AML-193 (cell line): ENCODE results near the gene ATG2B.
"Not testable (repeated sequence)": the region's sequence is repeated elsewhere in the genome, so short reads cannot be mapped to it uniquely, and the experiment has no call there.

Experiments used
- DNase-seq, 2 experiments: peaks; one replicate each; lab custom pipeline; 2025; lab: John Stamatoyannopoulos, UW

The ATG2B gene

GRCh38 chr14:96373538-96373937 lies 10.4 kb upstream of the ATG2B start:
- DNase-seq: no peak

- no peak for DNase-seq
Observed at GRCh38 chr14:96370528-96370927, 7.4 kb upstream of the ATG2B start.

DNA sequence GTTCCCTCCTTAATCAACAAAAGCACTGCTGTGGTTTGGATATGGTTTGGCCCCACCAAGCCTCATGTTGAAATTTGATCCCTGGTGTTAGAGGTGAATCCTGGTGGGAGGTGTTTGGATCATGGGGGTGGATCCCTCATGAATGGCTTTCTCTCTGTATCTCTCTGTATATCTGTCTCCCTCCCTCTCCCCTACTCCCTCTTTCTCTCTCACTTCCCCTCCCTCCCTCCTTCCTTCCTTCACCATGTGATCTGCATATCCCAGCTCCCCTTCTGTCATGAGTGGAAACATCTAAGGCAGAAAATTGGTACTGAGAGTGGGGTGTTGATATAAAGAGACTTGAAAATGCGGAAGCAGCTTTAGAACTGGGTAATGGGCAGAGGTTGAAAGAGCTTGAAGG lies 5.4 kb upstream of the ATG2B start:
- no peak for DNase-seq

GRCh38 chr14:96364962-96365361 lies 1.8 kb upstream of the ATG2B start:
- no peak for DNase-seq

DNA sequence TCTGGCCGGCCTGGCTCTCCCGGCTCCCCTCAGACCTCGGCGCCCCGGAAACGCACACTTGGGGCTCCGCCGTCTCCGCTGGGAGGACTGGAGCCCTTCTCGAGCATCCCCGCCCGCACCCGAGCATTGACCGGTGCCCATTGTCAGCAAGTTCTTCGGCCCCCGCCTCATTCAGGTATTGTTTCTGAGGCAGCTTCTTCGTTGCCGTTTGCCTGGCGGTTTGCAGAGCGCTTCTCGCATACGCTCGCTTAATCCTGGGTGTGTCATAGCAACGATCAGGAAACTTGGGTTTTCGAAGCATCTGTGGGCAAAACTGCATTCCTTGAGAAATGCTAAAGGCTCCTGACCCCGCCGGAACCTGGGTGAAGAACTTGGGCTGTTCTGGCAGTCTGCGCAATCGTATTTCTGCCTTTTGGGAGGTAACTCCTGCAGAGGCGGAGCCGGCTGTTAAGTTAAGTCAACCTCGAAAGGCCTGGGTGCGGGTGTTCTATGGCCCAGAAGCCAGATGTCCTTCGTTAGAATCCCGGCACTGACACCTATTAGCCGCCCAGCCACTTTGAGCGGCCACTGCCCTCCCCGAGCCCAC lies 703 bp upstream of the ATG2B start:
- DNase-seq: peak in 1 of 2 experiments; percentile 18

DNA sequence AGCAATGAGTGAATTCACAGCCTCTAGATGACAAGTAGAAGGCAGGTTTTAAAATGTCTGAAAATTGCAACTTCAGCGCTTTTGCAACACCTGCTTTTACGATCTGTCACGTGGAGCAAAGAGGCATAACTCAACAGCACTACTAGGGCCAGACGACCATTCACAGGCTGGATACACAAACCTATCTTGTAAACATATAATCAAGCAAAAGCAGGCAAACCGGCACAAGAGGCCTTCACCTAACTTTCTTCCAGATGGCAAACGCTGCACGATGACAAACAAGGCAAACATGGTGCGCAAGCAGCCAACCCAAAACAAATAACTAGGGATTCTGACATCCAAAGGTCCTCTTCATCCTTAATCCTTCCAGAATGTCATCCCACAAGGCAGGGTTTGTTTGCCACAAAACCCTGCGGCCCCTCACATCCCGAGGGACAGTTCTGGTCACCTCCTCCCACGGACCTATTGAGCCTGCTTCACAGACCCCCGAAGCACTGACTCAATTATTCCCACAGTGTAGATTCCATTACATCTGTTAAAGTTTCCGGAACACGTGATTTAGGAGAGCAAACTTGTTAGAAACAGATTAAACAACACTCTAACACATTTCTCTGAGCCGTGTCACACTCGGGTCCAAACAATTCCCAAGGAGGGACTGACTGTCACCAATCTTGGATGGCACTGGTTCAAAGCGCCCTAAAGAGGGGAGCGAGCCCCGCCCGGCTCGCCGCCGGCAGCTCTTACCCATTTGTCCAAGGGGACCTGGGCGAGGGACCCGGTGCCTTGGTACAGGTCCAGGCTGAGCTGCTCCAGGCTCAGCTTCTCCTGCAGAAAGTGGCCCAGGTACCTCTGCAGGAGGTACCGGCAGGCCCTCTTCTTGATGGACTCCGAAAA lies 823 bp downstream of the ATG2B start:
- DNase-seq: peak; percentile 70 to 73

- no peak for DNase-seq
Observed at GRCh38 chr14:96359959-96360358, 3.2 kb downstream of the ATG2B start.

DNA sequence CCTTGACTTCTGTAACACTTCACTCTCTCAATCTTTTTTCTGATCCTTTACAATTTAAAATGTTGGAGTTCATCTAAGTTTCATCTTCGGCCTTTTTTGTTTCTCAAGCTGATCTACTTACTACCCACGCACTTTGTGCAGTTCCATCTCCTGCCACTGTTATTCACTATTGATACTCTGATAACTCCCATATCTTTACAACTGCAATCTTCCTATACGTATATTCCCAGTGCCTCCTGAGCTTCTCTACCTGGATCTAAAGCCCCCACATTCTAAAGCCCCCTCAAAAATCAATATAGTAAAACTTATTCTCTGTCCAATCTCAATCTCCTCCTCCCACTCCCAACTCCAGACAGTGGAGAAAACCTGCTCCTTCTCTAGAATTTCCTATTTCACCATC lies 5.9 kb downstream of the ATG2B start:
- DNase-seq: no peak

DNA sequence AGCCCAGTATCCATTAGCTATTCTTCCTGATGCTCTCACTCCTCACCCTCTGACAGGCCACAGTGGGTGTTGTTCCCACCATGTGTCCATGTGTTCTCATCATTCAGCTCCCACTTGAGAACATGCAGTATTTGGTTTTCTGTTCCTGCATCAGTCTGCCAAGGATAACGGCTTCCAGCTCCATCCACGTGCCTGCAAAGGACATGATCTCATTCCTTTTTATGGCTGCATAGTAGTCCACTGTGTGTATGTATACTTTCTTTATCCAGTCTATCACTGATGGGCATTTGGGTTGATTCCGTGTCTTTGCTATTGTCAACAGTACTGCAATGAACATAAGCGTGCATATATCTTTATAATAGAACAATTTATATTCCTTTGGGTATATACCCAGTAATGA lies 8.9 kb downstream of the ATG2B start:
- no peak for DNase-seq

- DNase-seq: no peak
Observed at GRCh38 chr14:96352708-96353107, 10.4 kb downstream of the ATG2B start.

DNA sequence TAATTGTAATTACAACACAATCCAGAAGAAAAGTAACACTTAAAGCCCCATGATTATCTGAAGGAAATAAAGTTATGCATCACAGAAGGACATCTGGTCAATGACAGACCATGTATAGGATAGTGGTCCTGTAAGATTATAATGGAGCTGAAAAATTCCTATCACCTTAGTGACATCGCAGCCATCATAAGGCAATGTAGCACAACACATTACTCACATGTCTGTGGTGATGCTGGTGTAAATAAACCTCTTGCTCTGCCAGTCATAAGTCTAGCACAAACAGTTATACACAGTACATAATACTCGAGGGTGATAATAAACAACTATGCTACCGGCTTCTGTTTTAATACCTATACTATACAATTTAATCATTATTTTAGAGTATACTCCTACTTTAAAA lies 11.2 kb downstream of the ATG2B start:
- DNase-seq: no peak

GRCh38 chr14:96349286-96350075 lies 13.7 kb downstream of the ATG2B start:
- no peak for DNase-seq

- DNase-seq: not testable (repeated sequence)
Observed at GRCh38 chr14:96347957-96348356, 15.2 kb downstream of the ATG2B start.

DNA sequence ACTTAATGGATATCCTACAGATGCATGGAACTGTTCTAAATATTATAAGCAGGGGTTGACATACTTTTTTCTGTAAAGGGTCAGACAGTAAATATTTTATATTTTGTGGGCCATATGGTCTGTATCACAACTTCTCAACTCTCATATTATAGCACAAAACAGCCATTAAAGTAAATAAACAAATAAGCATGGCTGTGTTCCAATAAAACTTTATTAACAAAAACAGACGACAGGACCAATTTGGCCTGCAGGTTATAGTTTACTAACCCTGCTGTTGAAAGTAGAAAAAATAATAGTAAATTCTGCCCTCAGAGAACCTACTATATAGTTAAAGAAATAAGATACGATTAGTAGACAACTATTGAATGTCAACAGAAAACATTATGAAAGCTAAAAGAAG lies 17.5 kb downstream of the ATG2B start:
- DNase-seq: no peak

GRCh38 chr14:96341323-96341722 lies 21.8 kb downstream of the ATG2B start:
- DNase-seq: no peak

DNA sequence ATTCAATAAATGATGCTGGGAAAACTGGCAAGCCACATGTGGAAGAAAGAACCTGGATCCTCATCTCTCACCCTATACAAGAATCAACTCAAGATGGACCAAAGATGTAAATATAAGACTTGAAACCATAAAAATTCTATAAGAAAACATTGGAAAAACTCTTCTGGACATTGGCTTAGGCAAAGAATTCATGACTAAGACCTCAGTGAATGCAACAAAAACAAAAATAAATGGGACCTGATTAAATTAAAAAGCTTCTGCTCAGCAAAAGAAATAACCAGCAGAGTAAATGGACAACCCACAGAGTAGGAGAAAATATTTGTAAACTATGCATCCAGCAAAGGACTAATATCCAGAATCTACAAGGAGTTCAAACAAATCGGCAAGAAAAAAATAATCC lies 24.6 kb downstream of the ATG2B start:
- DNase-seq: no peak

DNA sequence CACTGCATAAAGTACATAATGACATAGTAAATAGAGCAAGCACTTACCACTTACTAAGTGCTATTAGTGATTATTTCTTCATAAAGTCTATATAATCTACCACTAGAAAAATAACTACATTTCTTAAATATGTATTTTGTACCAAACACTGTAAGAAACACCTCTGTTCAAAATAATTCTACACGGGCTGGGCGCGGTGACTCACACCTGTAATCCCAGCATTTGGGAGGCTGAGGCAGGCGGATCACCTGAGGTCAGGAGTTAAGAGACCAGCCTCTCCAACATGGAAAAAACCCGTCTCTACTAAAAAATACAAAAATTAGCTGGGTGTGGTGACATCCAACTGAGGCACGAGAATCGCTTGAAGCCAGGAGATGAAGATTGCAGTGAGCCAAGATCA lies 38.9 kb downstream of the ATG2B start:
- no peak for DNase-seq

DNA sequence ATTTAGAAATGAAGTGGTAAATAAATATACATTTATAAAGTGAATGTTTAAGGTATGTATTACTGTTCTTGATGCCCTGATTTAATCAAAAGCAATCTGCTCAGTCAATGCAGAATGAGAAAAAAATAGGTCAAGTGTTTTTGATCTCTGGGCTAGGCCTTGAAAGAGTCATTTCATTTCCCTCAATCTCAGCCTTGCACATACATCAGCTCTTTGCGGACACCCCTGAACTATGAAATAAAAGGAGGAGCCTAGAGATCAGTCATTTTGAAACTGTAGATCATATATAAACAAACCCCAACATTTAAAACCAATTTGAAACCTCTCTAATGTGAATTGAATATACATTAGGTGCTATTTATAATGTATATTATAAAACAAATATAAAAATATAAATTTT lies 42.5 kb downstream of the ATG2B start:
- no peak for DNase-seq

DNA sequence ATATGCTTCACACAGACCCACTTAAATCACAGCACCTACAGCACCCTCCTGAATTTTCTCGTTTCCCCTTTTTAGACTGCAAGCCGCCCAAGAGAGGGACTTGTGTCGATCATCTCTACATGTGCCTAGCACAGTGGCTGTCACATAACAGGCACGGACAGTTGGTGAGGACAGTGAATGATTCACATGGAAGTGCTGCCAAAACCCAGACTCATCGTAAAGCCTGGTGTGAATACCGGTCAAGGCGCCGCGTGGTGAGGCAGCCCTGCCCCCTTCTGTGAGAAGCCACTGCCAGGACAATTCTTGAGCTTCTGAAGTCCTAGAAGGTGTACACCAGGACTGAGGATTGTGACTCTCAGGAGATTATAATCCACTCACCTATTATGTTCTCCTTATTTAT lies 44.3 kb downstream of the ATG2B start:
- no peak for DNase-seq

DNA sequence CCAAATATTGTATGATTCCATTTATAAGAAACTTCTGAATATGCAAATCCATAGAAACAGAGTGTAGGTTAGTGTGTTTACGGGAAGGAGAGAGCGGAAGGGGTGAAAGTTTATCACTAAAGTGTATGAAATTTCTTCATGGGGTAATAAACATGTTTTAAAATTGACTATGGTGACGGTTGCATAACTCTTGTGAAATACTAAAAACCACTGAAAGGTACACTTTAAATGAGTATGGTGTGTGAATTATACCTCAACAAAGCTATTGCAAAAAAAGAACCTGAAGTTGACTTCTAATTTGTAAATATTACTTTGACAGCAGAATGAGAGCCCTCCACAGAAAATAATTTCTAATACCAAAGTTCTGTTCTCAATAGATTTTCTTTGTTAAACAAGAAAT lies 47.1 kb downstream of the ATG2B start:
- DNase-seq: no peak

DNA sequence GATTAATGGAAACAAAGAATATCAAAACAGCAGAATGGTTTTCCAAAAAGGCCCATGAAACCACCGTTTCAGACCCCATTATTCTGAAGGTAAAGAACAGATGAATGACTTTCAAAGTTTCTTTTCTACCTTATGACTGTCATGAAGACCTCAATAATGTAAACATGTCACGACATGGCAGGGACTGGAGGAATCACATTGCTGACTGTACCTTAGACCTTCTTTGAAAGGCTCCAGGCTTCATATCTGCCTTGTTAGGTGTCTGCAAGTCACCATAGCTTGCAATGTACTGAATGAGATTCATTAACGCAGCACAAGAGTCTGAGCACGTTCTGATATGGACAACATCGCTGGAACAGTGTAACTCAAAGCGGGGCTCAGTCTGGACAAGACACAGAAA lies 52.2 kb downstream of the ATG2B start:
- DNase-seq: no peak

GRCh38 chr14:96309896-96310330 lies 53.2 kb downstream of the ATG2B start:
- DNase-seq: no peak
